ENCODE data around the gene CGRRF1.

Gene CGRRF1

DNA sequence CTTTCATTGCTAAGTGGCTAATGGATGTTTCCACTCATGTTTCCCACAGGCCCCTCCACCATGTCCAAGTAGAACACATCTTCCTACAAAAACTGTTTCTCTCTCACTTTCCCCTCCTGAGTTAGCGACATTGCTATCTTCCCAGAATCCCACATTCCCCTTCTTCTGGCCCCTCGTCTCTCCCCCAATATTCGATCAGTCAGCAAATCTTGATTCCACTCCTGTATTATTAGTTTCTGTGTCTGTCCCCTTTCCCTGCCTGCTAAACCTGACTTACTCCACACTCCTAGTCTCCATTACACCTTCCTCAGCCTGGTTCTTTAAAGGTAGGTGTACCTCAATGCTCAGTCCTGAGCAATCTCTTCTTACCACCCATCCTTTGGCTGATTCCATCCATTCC lies 37.9 kb downstream of the CGRRF1 start:
- DNase-seq (ENCODE audit: low read depth in 1 of 2, low spot score in 1 of 2), result no peak

DNA sequence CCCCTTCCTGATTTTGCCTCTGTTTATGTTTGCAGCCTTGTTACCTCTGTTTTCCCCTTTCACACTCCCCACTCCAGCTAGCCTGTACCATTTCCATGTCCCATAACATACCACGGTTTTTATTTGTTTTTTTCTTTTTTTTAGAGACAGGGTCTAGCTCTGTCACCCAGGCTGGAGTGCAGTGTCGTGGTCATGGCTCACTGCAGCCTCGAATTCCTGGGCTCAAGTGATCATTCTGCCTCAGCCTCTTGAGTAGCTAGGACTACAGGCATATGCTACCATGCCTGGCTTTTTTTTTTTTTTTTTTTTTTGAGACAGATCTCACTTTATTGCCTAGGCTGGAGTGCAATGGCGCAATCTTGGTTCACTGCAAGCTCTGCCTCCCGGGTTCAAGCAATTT lies 38.8 kb downstream of the CGRRF1 start:
- no peak for DNase-seq (ENCODE audit: low read depth in 1 of 2, low spot score in 1 of 2)

DNA sequence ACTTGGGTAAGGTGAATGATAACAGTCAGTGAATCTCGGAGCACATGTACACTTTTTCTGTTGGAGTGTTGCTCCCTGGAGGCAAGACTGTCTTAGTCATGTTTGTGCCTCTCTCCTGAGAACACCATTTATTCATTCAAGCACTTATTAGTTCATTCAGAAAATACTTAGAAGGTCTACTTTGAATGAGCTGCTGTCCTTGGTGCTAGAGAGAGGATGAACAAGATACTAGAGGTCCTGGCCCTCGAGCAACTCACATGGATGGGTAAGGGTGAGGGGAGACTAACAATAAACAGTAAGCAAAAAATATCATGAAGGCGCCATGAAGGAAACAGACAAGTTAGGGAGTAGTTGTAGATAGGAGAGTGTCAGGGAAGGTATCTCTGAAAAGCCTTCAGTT lies 40.2 kb downstream of the CGRRF1 start:
- no peak for DNase-seq (ENCODE audit: low read depth in 1 of 2, low spot score in 1 of 2)

DNA sequence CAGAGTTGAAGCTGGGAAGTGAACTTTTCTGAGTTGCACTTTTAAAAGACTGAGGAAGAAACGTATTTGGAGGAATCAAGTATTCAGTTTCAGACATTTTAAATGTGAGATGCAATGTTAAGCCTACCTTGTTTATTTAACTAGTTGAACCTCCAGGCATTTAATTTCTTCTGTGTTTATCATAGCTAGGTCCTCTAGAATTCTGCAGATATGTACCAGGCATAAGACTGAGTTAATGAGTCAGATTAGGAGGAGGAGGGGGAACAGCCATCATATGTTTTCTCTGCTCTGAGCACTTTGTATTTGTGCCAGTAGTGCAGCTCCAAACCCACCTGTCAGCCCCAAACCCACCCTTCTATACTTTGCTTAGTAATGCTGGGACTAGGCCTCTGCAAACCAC lies 40.8 kb downstream of the CGRRF1 start:
- DNase-seq (ENCODE audit: low read depth in 1 of 2, low spot score in 1 of 2), result no peak

DNA sequence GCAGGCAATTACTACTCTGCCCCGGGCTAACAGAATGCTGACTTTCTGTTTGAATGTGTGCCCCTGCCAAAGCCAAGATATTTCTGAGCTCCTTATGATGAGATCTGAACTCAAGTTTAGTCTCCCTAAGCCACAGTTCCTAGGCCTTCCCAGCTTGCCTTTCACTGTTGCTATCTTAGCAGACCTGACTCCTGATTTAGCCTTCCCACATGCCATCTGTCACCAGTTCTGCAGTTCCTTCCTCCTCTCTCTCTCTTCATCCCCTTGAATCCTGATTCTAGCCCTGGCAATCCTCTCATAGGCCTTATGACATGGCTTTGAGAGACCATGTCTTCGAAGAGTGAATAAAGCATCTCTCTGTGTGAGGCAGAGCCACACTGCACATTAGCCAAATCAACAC lies 44.7 kb downstream of the CGRRF1 start:
- DNase-seq (ENCODE audit: low read depth in 1 of 2, low spot score in 1 of 2), result no peak

DNA sequence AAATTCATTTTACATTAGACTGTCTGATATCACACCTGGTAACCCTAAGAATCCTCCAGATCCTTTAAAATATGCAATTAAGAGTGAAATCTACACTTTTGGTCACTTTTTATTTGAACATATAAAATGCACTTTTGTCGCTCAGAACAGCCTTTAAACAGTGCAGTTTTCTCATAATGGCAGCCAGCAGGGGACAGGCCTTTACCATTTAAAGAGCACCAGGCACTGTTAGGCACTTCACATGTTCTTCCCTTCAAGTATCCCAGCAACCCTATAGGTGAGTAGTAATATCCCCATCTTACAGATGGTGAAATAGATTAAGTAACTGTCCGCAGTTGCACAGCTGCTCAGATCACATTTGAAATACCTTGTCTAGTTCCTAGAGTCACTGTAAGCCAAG lies 45.9 kb downstream of the CGRRF1 start:
- no peak for DNase-seq (ENCODE audit: low read depth in 1 of 2, low spot score in 1 of 2)

DNA sequence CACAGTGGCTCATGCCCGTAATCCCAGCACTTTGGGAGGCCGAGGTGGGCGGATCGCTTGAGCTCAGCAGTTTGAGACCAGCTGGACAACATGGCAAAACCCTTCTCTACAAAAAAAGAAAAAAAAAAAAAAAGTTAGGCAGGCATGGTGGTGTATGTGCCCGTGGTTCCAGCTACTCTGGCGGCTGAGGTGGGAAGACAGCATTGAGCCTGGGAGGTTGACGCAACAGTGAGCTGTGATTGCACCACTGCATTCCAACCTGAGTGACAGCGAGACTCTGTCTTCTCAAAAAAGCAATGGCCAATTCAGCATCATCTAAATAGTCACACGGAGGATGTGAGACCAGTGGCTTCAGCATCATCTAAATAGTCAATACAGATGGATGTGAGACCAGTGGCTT lies 46.8 kb downstream of the CGRRF1 start:
- no peak for DNase-seq (ENCODE audit: low read depth in 1 of 2, low spot score in 1 of 2)

DNA sequence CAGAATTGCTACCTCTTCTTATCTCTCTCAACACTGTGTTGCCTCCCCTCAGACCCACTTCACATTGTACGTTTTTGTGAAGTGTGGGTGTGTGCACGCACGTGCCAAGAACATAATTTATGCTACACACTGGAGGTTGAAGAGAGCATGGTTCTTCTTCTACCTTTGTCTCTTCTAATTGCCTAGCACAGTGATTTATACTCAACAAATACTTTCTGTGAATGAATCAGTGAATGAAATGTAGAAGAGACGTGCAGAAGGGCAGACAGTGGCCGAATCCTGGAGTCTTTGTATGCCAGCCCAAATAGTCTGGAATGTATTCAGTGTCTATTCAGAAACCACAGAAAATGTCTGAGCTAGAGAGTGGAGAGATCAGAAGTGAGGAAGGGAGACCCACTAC lies 52.6 kb downstream of the CGRRF1 start:
- no peak for DNase-seq (ENCODE audit: low read depth in 1 of 2, low spot score in 1 of 2)

DNA sequence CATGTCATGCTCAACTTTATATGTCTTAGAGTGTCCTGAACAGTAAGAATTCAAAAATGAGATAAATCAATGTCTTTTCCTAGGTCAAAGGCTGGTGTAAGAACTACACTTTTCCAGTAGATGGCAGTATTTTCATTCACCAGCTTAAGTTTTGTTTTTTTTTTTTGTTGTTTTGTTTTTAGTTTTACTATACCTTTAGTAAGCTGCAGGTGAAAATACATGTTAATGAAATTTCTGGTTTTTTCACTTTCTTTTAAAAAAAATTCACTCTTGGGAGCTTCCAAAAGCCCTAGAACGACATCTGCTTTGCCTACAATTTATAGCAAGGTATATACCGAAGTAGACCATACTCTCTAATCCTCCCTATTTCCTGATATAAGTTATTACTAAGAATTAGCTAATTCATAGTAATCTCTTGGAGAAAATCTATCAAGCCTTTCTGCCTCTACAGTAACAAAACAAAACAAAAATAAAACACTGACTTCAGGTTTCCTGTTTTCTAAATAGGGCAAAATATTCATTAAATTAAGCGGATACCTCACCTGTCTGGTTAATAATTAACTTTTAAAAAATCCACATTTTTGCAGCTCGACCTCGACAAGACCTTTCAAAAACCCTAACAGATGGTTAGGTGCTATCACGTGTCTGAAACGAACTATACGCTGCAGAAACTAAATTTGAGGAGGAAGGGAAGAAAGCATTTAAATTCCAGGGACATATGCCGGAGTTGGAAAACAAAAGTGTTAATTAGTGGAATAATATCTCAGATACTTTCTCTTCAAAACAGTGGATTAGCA lies 54.6 kb downstream of the CGRRF1 start:
- DNase-seq (ENCODE audit: low read depth in 1 of 2, low spot score in 1 of 2), result no peak

DNA sequence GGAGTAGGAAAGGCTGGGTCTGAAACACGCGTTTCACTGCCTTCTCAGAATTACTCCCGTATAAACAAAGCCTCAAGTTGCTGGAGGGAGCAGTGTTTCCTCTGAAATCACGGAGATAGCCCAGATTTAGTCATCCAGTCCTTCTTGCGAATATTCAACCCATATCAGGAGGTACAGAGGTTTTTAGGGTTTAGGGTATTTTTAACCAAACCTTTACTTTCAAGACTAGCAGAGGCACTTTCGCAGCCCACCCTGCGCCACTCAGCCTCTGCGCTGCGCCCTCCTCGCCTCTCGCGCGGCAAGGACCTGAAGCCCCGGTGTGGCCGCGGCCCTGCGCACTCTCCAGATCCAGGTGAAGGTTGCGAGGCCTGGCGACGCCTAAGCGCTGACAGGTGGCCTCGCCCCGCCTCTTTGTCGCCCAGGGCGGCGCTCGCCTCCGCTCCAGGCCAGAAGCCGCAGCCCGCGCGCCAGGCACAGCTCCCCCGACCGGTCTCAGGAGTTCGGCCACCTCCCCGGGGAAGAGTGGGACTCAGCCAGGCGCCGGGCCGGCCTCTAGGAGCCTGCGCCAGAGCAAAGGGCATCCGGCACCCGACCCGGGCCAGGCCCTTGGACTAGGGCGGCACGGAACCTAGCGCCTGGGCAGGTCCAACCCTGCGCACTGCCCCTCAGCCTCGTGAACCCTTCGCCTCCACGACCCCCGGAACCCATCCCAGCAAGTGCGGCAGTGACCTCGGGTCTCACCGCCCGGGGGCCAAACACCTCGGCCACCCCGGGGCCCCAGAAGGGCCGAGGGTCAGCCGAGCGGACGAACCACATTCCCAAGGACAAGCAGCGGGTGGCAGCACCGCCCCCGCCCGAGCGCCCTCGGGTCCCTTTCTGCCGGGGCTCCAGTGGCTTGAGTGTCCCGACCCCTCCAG lies 55.4 kb downstream of the CGRRF1 start:
- peak in 1 of 2 donors; percentile 28 for DNase-seq (ENCODE audit: low read depth in 1 of 2, low spot score in 1 of 2)

DNA sequence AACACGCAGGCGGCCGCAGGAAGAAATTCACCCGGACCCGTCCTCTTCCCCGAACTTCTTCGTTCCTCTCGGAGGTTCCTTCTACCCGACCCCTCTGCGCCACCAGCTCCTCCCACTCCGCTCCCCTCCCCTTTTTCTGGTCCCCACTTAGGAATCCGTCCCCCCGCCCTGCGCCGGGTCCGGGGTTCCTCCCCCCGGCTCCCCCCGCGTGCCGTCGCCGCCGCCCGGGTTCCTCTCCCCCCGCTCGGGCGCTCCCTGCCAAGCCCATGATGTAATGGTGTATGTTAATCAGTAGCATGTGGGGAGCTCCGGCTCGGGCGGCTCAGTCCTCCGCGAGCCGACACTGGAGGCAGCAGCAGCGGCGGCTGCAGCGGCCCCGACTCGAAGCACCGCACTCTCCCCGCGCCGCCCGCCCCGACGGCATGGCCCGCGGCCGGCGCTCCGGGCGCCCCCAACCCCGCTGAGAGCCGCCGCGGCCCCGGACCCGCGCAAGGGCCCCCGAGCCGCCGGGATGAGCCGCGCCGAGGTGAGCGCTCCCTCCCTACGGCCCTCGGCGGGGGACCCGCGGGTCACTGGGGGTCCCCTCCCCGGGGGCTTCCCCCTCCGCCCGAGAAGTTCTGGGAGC lies 56.2 kb downstream of the CGRRF1 start:
- DNase-seq (ENCODE audit: low read depth in 1 of 2, low spot score in 1 of 2), result peak; percentile 58 to 61

DNA sequence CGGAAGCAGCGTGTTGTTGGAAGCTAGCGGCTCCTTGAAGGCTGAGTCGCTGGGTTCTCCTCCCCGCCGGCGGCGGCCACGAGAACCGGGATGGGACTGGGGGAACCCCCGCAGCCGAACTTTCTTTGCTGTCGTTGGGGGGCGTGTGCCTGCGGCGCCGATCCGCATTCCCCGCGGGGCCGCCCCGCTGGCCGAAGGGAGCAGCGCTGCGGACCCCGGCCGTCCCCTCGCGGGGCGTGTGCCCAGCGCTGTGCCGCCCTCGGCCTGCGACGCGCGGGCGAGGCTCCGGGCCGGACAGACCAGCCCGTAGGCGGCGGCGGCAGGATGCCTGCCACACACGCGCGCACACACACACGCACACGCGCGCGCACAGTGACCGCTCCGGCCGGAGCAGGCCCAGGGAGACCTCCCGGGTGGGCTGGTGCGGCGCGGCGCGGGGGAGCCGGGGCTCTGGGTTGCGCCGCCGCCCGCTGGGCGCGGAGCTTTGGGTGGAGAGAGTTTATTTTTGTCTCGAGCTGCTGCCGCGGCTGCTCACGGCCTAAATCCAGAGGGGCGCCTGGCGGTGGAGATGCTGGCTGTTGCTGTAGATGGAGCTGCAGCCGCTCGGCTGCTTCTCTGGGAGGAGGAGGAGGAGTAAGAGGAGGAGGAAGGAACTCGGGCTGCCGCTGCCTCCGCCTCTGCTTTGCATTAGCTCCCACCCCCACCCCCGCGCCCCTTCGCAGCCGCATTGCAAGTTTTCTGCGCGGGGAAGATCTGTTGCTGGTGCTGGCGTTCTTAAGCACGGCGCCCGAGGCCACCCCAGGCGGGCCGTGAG lies 56.9 kb downstream of the CGRRF1 start, which contains the start of gene SAMD4A:
SAMD4A (plus strand) TSS at position 719 of the 814 bp plus-strand sequence. CDS start 789 bp downstream, outside the sequence.
- peak; percentile 26 to 33 for DNase-seq (ENCODE audit: low read depth in 1 of 2, low spot score in 1 of 2)

DNA sequence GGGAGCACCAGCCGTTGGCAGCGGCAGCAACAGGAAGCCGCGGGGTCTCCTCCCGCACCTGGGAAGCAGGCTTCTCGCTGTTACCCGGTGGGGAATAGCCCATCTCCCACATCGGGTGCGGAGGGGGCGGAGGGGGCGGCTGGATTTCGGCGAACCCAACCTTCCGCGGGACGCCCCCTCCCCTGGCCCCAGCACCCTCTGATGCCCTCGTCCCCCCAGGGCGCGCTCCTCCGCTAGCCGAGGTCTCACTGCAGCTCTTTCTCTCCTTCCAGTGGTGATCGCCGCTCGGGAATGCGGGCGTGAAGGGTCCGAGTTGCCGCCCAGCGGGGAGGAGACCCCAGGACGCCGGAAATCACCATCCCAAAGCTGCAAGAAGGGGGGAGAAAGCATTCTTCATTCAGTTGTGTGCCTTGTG lies 57.5 kb downstream of the CGRRF1 start:
- no peak for DNase-seq (ENCODE audit: low read depth in 1 of 2, low spot score in 1 of 2)

DNA sequence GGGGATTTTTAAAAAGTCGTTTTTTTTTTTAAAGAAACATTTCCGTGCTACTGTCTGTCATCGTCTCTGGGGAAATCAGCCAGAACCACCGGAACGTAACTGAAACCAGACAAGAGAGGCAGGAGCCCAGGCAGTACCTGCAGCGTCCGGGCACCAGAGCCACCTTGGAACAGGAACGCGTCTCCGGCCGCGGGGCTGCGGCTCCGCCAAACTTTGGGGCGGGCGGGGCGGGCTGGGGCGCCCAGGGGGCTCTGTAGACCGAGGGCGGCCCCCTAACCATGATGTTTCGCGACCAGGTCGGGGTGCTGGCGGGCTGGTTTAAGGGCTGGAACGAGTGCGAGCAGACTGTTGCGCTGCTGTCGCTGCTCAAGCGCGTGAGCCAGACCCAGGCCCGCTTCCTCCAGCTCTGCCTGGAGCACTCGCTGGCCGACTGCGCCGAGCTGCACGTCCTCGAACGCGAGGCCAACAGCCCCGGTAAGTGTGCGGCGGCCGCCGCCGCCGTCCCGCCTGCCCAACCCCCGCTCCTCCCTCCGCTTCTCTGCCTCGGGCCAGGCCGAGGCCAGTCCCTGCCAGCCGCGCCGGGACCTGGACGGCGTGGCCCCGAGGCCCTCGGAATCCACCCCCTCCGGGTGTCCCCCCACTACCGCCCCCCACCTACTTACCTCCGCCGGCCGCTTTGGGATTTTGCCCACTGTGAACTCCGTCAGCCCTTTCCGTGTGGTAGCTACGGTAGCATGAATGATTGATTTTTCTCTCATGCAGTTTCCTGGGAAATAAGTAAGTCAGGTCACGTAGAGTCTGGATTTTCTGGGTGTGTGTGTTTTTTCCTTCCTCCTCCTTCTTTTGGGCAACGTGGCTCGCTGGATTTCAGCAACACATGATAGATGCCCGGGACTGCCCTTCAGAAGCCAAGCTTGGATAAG lies 58.2 kb downstream of the CGRRF1 start:
- DNase-seq (ENCODE audit: low read depth in 1 of 2, low spot score in 1 of 2), result peak; percentile 20 to 32

DNA sequence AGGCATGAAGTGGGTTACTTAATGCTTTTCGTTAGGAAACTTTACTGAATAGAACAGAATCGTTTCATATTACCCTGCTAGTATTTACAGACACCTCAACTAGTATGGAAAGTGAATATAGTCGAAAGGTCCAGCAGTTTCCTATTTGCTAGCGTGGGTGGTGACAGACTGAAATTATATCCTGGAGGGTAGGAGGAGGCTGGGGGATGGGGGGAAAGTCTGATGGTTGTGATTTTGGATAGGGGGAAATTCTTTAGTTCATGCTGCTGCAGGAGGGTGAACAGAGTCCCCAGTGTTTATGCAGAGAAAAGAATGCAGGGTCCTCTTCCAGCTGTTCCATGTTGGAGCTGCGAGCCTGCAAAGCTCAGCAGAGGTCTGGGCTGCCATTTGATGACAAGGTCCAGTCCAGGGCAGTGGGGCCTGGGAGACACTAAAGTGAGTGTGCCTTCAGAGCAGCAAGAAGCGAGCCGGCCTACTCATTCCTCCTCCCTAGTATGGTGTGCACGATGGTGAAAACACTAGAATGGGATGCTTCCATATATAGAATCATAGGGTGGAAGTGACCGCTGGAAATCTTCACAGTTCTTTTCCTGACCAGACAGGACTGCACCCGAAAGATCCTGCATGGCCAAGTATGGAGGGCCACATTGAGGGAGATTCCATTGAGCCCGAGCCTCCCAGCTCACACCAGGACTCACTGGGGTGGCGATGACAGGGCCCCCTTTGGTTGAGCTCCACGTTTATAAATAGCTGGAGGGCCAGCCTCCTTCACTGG lies 59.3 kb downstream of the CGRRF1 start:
- DNase-seq (ENCODE audit: low read depth in 1 of 2, low spot score in 1 of 2), result no peak

DNA sequence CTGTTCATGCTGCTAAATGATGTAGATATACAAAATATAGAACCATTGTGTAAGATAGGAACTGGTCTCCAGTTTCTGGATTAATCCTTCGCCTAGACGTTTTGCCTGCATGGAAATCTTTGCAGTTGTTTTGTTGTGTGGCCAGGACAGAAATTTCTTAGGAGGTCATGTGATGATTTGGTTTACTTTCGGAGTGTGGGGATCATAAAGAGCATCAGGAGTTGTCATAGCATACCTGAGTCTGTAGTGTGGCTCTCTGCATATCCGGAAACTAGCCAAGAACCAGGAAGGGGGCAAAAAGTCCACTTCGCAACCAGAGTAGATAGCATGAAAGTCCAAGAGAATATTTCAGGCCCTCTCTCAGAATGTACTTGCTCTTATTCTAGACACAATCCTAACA lies 60.3 kb downstream of the CGRRF1 start:
- DNase-seq (ENCODE audit: low read depth in 1 of 2, low spot score in 1 of 2), result no peak

DNA sequence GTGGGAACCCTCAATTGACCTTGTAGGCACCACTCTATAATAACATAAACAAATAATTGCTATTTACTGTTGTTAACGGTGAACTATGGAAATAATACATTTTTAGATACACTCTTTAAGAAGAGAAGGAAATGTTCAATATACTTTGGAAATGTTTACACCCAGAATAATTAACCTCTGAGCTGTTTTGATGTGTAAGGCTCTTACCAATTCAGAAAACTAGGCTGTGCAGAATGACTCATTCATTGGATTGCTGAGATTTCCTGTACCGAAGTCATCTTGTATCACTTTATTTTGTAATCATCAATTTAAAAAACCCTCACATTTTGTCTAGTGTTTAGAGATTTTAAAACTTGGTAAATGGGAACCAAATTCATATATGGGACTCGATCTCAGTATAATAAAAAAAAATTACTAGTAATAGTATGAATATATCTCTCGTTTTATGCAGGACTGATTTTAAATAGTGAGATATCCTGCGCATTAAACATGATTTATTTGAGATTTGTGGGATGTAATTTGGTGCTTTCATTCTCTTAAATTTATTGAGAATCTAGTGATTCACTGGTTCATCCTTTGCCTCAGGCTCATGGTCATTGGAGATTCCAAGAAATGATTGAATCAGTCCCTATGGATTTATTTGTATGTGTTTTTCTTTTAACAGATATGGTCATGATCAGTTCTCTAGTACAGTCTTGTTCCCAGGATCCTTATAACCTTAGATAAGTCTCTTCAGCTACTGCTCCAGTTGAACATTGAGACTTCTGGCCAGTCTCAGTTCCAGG lies 61.1 kb downstream of the CGRRF1 start:
- DNase-seq (ENCODE audit: low read depth in 1 of 2, low spot score in 1 of 2), result no peak

DNA sequence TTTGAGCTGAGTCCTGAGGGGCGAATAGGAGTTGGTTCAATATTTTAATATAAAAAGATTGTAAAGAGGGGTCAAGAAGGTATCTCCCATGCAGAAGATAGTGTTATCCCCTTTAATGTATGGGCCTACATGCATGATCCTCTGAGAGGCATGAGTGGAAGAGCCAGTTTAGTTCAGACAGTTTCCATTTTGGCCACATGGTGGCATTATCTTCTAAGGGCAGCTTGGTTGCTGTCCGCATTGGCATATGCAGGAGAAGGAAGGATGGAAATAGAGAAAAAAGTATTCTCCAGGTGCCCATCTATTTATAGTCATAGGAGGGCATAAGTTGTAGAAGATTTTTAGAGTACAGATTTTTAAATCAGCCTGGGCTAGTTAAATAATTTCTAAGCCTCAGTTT lies 62.6 kb downstream of the CGRRF1 start:
- DNase-seq (ENCODE audit: low read depth in 1 of 2, low spot score in 1 of 2), result no peak

Data from activated CD4-positive, alpha-beta T cell treated with anti-CD3 and anti-CD28 coated beads, Interleukin-2, amount 50 U/mL, for 24 hours (primary cell).